H1 (cell line): ENCODE measurements around the gene PTPRG. TPM values are rescaled to one million over a fixed set of nuclear protein-coding genes. Genes with fewer than 3 reads are reported as not detected.
A peak's percentile ranks its signal among the peaks of the same experiment; 100 is the strongest.

Experiments
- CTCF ChIA-PET: fragments of 300-600 bp; sonication (Branson Sonifier 250); formaldehyde crosslinking; loops from one replicate; lab custom pipeline; 2021; ENCODE audit not compliant: partially characterized antibody; lab: Charles Lee
- POLR2A ChIA-PET: fragments of 300-600 bp; sonication (Branson Sonifier 250); formaldehyde crosslinking; loops from one replicate; lab custom pipeline; 2021; ENCODE audit warnings: inconsistent platforms; ENCODE audit not compliant: partially characterized antibody; lab: Charles Lee
- DNase-seq, 2 experiments: peaks; one replicate each; pipeline versions ENCODE4 v3.0.0 to v3.0.0-alpha.2; 2010 to 2022; ENCODE audit warnings: low spot score in 2 of 2, low read depth in 1 of 2, mixed read lengths in 1 of 2
- FAIRE-seq: peaks from 2 replicates; lab custom pipeline; 2011; peaks lifted over from hg19 to GRCh38; lab: Jason Lieb, UNC
- H2AFZ ChIP-seq: 2 replicates; pipeline ENCODE4 v1.8.1; 2012; ENCODE audit warnings: low read length, inconsistent platforms
- H2AK5ac ChIP-seq: 2 replicates; pipeline ENCODE4 v1.6.1; 2013; ENCODE audit warnings: low read depth, low read length
- H2BK120ac ChIP-seq: replicated peaks from 2 replicates; pipeline ENCODE3; 2013; ENCODE audit warnings: low read depth, low read length, inconsistent platforms
- H2BK12ac ChIP-seq: 2 replicates; pipeline ENCODE4 v1.6.1; 2013; ENCODE audit warnings: low read depth, low read length
- H2BK15ac ChIP-seq: 2 replicates; pipeline ENCODE4 v1.6.1; 2013; ENCODE audit warnings: low read length
- H2BK20ac ChIP-seq: 2 replicates; pipeline ENCODE4 v1.6.1; 2013; ENCODE audit warnings: low read length
- H2BK5ac ChIP-seq: 2 replicates; pipeline ENCODE4 v1.6.1; 2013; ENCODE audit warnings: low read depth, low read length
- H3K14ac ChIP-seq: 2 replicates; pipeline ENCODE4 v1.6.1; 2013; ENCODE audit warnings: inconsistent platforms; ENCODE audit not compliant: insufficient read length
- H3K18ac ChIP-seq: 2 replicates; pipeline ENCODE4 v1.6.1; 2013; ENCODE audit warnings: low read length; ENCODE audit errors: extremely low read depth
- H3K23ac ChIP-seq: 2 replicates; pipeline ENCODE4 v1.6.1; 2013; ENCODE audit warnings: inconsistent platforms; ENCODE audit not compliant: insufficient read length
- H3K23me2 ChIP-seq: 2 replicates; pipeline ENCODE4 v1.6.1; 2013; ENCODE audit warnings: low read depth, low read length
- H3K27ac ChIP-seq: 2 replicates; pipeline ENCODE4 v1.6.1; 2011; ENCODE audit warnings: low read depth, low read length, inconsistent platforms
- H3K27me3 ChIP-seq, 4 experiments: replicated peaks in 1 of 4; 1 replicate in 1 of 4; 2 replicates in 3 of 4; pipeline versions ENCODE4 v1.6.1 to v1.8.1; 2011 to 2013; ENCODE audit warnings: low read length in 3 of 4, mild to moderate bottlenecking in 3 of 4, inconsistent platforms in 2 of 4, mixed read lengths in 2 of 4, moderate library complexity in 1 of 4; ENCODE audit not compliant: control insufficient read depth in 3 of 4, insufficient read depth in 3 of 4; ENCODE audit errors: extremely low read depth in 1 of 4
- H3K36me3 ChIP-seq, 4 experiments: 2 replicates each; pipeline versions ENCODE4 v1.6.1 to v1.8.1; 2011 to 2013; ENCODE audit warnings: mild to moderate bottlenecking in 4 of 4, low read length in 3 of 4, moderate library complexity in 2 of 4, control low read depth in 1 of 4, inconsistent platforms in 1 of 4; ENCODE audit not compliant: insufficient read depth in 4 of 4, control insufficient read depth in 2 of 4
- H3K4ac ChIP-seq: replicated peaks from 2 replicates; pipeline ENCODE3; 2013; ENCODE audit warnings: low read length, low read depth, mixed read lengths, inconsistent platforms; ENCODE audit not compliant: insufficient read length
- H3K4me1 ChIP-seq, 4 experiments: replicated peaks in 1 of 4; 1 replicate in 1 of 4; 2 replicates in 3 of 4; pipeline versions ENCODE4 v1.6.1 to v1.8.1; 2011 to 2013; ENCODE audit warnings: low read length in 3 of 4, inconsistent platforms in 2 of 4, mixed read lengths in 1 of 4; ENCODE audit not compliant: insufficient read depth in 4 of 4, control insufficient read depth in 3 of 4
- H3K4me2 ChIP-seq, 2 experiments: 2 replicates each; pipeline versions ENCODE4 v1.6.1 to v1.8.1; 2011 to 2013; ENCODE audit warnings: low read depth in 2 of 2, low read length in 2 of 2, control low read depth in 1 of 2, inconsistent platforms in 1 of 2, mild to moderate bottlenecking in 1 of 2; ENCODE audit not compliant: insufficient read depth in 1 of 2
- H3K4me3 ChIP-seq, 4 experiments: fragments of 200-600, 300-600 bp in 1 of 4; sonication (generic), shearing (Covaris generic), sonication (Bioruptor Twin) in 1 of 4; 2 replicates each; pipeline versions ENCODE4 v1.5.1 to v1.8.1; 2011 to 2016; ENCODE audit warnings: low read length in 4 of 4, low read depth in 3 of 4, control low read depth in 2 of 4, inconsistent platforms in 2 of 4, mild to moderate bottlenecking in 2 of 4, mixed read lengths in 1 of 4, moderate library complexity in 1 of 4; ENCODE audit not compliant: insufficient read depth in 2 of 4; ENCODE audit errors: extremely low read depth in 1 of 4
- H3K56ac ChIP-seq: replicated peaks from 2 replicates; pipeline ENCODE3; 2013; ENCODE audit warnings: low read depth, mild to moderate bottlenecking, mixed read lengths, low read length, inconsistent platforms; ENCODE audit not compliant: insufficient read length
- H3K79me1 ChIP-seq: 2 replicates; pipeline ENCODE4 v1.6.1; 2013; ENCODE audit warnings: low read depth, low read length, control low read depth
- H3K79me2 ChIP-seq, 2 experiments: 2 replicates each; pipeline versions ENCODE4 v1.6.1 to v1.8.1; 2012 to 2013; ENCODE audit warnings: low read length in 2 of 2, mild to moderate bottlenecking in 2 of 2, inconsistent platforms in 1 of 2; ENCODE audit not compliant: insufficient read depth in 2 of 2, control insufficient read depth in 1 of 2
- H3K9ac ChIP-seq, 4 experiments: replicated peaks in 1 of 4; 1 replicate in 1 of 4; 2 replicates in 3 of 4; pipeline versions ENCODE4 v1.6.1 to v1.8.1; 2011 to 2013; ENCODE audit warnings: low read depth in 3 of 4, low read length in 3 of 4, control low read depth in 2 of 4, mild to moderate bottlenecking in 2 of 4, moderate library complexity in 2 of 4, inconsistent platforms in 1 of 4; ENCODE audit errors: extremely low read depth in 1 of 4
- H3K9me3 ChIP-seq, 2 experiments: 2 replicates each; pipeline versions ENCODE4 v1.6.1 to v1.8.1; 2012 to 2013; ENCODE audit warnings: mild to moderate bottlenecking in 2 of 2, moderate library complexity in 2 of 2, control low read depth in 1 of 2, inconsistent platforms in 1 of 2, low read depth in 1 of 2, low read length in 1 of 2, mixed read lengths in 1 of 2; ENCODE audit not compliant: insufficient read depth in 2 of 2
- H4K20me1 ChIP-seq, 2 experiments: replicated peaks in 1 of 2; 2 replicates each; pipeline versions ENCODE3 to v1.8.1; 2011 to 2013; ENCODE audit warnings: inconsistent platforms in 2 of 2, low read length in 2 of 2, mild to moderate bottlenecking in 1 of 2; ENCODE audit not compliant: insufficient read depth in 2 of 2, control insufficient read depth in 1 of 2
- H4K5ac ChIP-seq: 2 replicates; pipeline ENCODE4 v1.6.1; 2013; ENCODE audit warnings: low read length, low read depth, mixed read lengths, inconsistent platforms; ENCODE audit not compliant: insufficient read length
- H4K8ac ChIP-seq: 2 replicates; pipeline ENCODE4 v1.8.0; 2013; ENCODE audit warnings: mild to moderate bottlenecking, moderate library complexity, low read length, inconsistent platforms; ENCODE audit not compliant: insufficient read depth; ENCODE audit errors: extremely low read depth
- H4K91ac ChIP-seq: replicated peaks from 2 replicates; pipeline ENCODE3; 2013; ENCODE audit warnings: low read length, mixed read lengths, inconsistent platforms; ENCODE audit not compliant: insufficient read length
- GABPA ChIP-seq: IDR thresholded peaks from 2 replicates; pipeline ENCODE4 v1.6.1; 2011; ENCODE audit warnings: mild to moderate bottlenecking, low read length, moderate library complexity, borderline replicate concordance; ENCODE audit not compliant: insufficient read depth
- GTF2F1 ChIP-seq: IDR thresholded peaks from 2 replicates; pipeline ENCODE4 v1.6.1; 2012; ENCODE audit warnings: low read depth, low read length, improper control_type of control experiment, borderline replicate concordance
- HDAC2 ChIP-seq, 2 experiments: fragments of 300-600 bp in 1 of 2; sonication (generic) in 1 of 2; IDR thresholded peaks; 2 replicates each; pipeline ENCODE4 v1.6.1; 2011 to 2012; ENCODE audit warnings: low read depth in 2 of 2, low read length in 2 of 2, mild to moderate bottlenecking in 2 of 2, moderate library complexity in 2 of 2, borderline replicate concordance in 1 of 2, inconsistent platforms in 1 of 2
- SP4 ChIP-seq: IDR thresholded peaks from 2 replicates; pipeline ENCODE4 v1.6.1; 2012; ENCODE audit warnings: low read length, inconsistent platforms
- TAF7 ChIP-seq: optimal IDR thresholded peaks from 2 replicates; pipeline ENCODE3; 2011; ENCODE audit warnings: low read depth, mild to moderate bottlenecking, inconsistent platforms, low read length, moderate library complexity, borderline replicate concordance
- WGBS, 2 experiments: shearing (Covaris generic) in 1 of 2; methylation state at CpG; one replicate each; pipeline versions ENCODE4 v1.1.6 to v1.1.7; 2013 to 2015; ENCODE audit warnings: low lambda C conversion rate in 2 of 2, mixed read lengths in 2 of 2, inconsistent platforms in 1 of 2, low coverage in 1 of 2, missing lambda C conversion rate in 1 of 2; ENCODE audit not compliant: insufficient replicate concordance in 2 of 2, insufficient coverage in 1 of 2, insufficient read length in 1 of 2; ENCODE audit errors: extremely low coverage in 1 of 2, missing lambda C conversion rate in 1 of 2; 5-methylcytosine and 5-hydroxymethylcytosine counted together
- polyA plus RNA-seq, 7 experiments: library from polyadenylated mRNA; depleted of rRNA in 3 of 7; stranded (reverse) in 5 of 7; unstranded in 2 of 7; fragments of >200 nt in 5 of 7; fragments of 200-250 nt in 2 of 7; gene quantifications; 1 replicate in 5 of 7; 2 replicates in 1 of 7; 4 replicates in 1 of 7; pipeline versions ENCODE4 v1.2.1 to v1.2.3, GENCODE V29; 2011 to 2013; ENCODE audit warnings: missing spikeins in 2 of 7, mixed read lengths in 2 of 7
- total RNA-seq: library from RNA; stranded (reverse); fragmentation: NEBNext Ultra II Directional; extraction: Animal tissue kit (Norgen Biotek cat#: 25700); gene quantifications from 2 replicates; pipeline ENCODE4 v1.2.1, GENCODE V29; 2021
- TF ChIP-seq, protein P1 (sequence below), 3 experiments: IDR thresholded peaks; 1 replicate in 2 of 3; 2 replicates in 1 of 3; pipeline versions ENCODE4 v1.5.1 to v1.6.1; 2011; ENCODE audit warnings: low read length in 3 of 3, mild to moderate bottlenecking in 3 of 3, inconsistent platforms in 2 of 3, low read depth in 1 of 3, moderate library complexity in 1 of 3; ENCODE audit not compliant: insufficient read depth in 1 of 3; ENCODE audit errors: control extremely low read depth in 1 of 3

The PTPRG gene
- total and polyA plus RNA-seq, 2 of the 8 experiments (the other 6 are each of a cell fraction or from before 2014, with no cell fraction given): 23.3 to 96.2 TPM

DNA sequence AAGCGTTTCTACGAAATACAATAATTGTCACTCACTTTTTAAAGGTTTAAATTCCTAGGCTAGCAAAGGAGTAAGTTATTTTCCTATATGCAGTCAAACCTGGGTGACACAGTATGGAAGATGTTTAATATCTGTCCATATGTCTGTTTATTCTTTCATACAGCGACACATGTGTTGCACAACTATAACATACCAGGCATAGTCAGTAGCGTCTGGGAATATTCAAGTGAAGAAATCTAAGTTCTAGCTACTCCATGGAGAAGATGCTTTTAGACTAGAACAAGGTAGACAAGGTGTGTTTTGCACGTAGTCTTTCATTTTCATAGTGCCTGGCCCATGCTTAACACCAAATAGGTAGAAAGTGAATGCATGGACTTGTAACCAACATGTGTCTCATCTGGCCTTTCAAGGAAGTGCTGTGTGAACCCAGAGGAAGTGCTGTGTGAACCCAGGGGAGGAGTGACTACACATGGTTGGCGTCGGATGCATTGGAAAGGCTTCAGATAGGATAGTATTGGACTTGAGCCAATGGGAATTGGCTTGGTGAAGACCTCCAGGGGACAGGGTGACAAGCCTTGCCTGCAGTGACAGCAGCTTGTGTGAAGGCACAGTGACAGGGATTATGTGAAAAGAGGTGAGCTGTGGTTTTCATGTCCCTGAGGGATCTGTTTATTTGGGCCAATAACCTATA lies 267.0 kb downstream of the PTPRG start:
- H3K14ac ChIP-seq: no peak overlapping the region
- WGBS, 2 experiments: 78% methylated on average over 7 of the region's 7 CpGs; no CpG with 5 or more reads in 1 of the 2 experiments
- H2AK5ac ChIP-seq: no peak overlapping the region
- no peak overlapping the region for H2BK5ac ChIP-seq
- H3K4me3 ChIP-seq: no peak overlapping the region
- no peak overlapping the region for H4K91ac ChIP-seq
- H3K9me3 ChIP-seq: no peaks in the 10 kb centered on the region
- H3K4me1 ChIP-seq: peaks cover 4 to 17% (median 12%) of the 10 kb centered on the region in 4 experiments
- H3K23ac ChIP-seq: peak overlapping the region; percentile 6
- no peak overlapping the region for H2AFZ ChIP-seq
- no peak for DNase-seq
- no peak overlapping the region for H3K56ac ChIP-seq
- H3K4ac ChIP-seq: no peak overlapping the region
- H4K8ac ChIP-seq: no peak overlapping the region
- no peaks in the 10 kb centered on the region for H3K23me2 ChIP-seq
- TF ChIP-seq SP4: no peak
- TF ChIP-seq, protein P1, sequence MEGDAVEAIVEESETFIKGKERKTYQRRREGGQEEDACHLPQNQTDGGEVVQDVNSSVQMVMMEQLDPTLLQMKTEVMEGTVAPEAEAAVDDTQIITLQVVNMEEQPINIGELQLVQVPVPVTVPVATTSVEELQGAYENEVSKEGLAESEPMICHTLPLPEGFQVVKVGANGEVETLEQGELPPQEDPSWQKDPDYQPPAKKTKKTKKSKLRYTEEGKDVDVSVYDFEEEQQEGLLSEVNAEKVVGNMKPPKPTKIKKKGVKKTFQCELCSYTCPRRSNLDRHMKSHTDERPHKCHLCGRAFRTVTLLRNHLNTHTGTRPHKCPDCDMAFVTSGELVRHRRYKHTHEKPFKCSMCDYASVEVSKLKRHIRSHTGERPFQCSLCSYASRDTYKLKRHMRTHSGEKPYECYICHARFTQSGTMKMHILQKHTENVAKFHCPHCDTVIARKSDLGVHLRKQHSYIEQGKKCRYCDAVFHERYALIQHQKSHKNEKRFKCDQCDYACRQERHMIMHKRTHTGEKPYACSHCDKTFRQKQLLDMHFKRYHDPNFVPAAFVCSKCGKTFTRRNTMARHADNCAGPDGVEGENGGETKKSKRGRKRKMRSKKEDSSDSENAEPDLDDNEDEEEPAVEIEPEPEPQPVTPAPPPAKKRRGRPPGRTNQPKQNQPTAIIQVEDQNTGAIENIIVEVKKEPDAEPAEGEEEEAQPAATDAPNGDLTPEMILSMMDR (IDR thresholded peaks at IDR 0.05; ENCODE audit: control extremely low read depth in 1 of 3, insufficient read depth in 1 of 3, low read depth in 1 of 3, low read length in 3 of 3): no peak
- TF ChIP-seq HDAC2 (IDR thresholded peaks at IDR 0.05; ENCODE audit: borderline replicate concordance in 1 of 2, low read depth in 2 of 2, low read length in 2 of 2): no peak
- no peak for TF ChIP-seq TAF7
- TF ChIP-seq GABPA: no peak
- no peak for TF ChIP-seq GTF2F1
- 0 out of 2 replicates have a peak overlapping the region, but pooled peaks have one; percentile 19 for H3K27ac ChIP-seq
- no peak overlapping the region for H4K5ac ChIP-seq
- ChIA-PET CTCF (interaction anchor here (0.7 to 1.2 kb wide), 2 partner anchors 14 to 342 kb away, joined by 3 read pairs; no protein-coding TSS in a partner anchor), POLR2A (interaction anchor here (0.5 kb wide), 1 partner anchor 339 kb away, joined by 3 read pairs; no protein-coding TSS in a partner anchor)
- H2BK15ac ChIP-seq: no peak overlapping the region
- H3K79me2 ChIP-seq: peaks cover 0 to 95% of the 10 kb centered on the region in 2 experiments; a peak in 3 of 4 replicates
- no peak overlapping the region for H2BK12ac ChIP-seq
- H3K18ac ChIP-seq: 0 out of 2 replicates have a peak overlapping the region, but pooled peaks have one; percentile 7
- no peak overlapping the region for H2BK20ac ChIP-seq
- H3K36me3 ChIP-seq: no peaks in the 10 kb centered on the region; a peak in 1 of 8 replicates
- H2BK120ac ChIP-seq: no peak overlapping the region
- peaks cover 0 to 2% of the 10 kb centered on the region in 2 experiments for H4K20me1 ChIP-seq
- FAIRE-seq: peak; percentile 79
- peak overlapping the region; percentile 31 to 44; a peak in 2 of 4 replicates for H3K4me2 ChIP-seq
- no peaks in the 10 kb centered on the region for H3K27me3 ChIP-seq
- H3K9ac ChIP-seq: peak overlapping the region in 1 of 4 experiments; percentile 1; a peak in 1 of 7 replicates
- peaks cover 9% of the 10 kb centered on the region for H3K79me1 ChIP-seq
